Activated gamma-delta T cell (primary cell): ENCODE results near the gene RYR1.
"Not testable (repeated sequence)": the region's sequence is repeated elsewhere in the genome, so short reads cannot be mapped to it uniquely, and the experiment has no call there.

Experiments used
- DNase-seq: peaks from one replicate; lab custom pipeline; 2025; lab: John Stamatoyannopoulos, UW

Gene RYR1

GRCh38 chr19:38513762-38514167 lies 80.3 kb downstream of the RYR1 start:
- no peak for DNase-seq

- DNase-seq = peak; percentile 39
Measured at GRCh38 chr19:38514812-38515633, 81.5 kb downstream of the RYR1 start.

GRCh38 chr19:38515896-38516295 lies 82.4 kb downstream of the RYR1 start:
- no peak for DNase-seq

- no peak for DNase-seq
Measured at GRCh38 chr19:38516802-38517201, 83.3 kb downstream of the RYR1 start.

- DNase-seq = no peak
Measured at GRCh38 chr19:38517321-38517720, 83.8 kb downstream of the RYR1 start.

GRCh38 chr19:38517980-38518379 lies 84.5 kb downstream of the RYR1 start:
- DNase-seq = not testable (repeated sequence)

GRCh38 chr19:38519168-38519567 lies 85.7 kb downstream of the RYR1 start:
- DNase-seq = no peak

GRCh38 chr19:38519988-38520387 lies 86.5 kb downstream of the RYR1 start:
- DNase-seq = no peak

- DNase-seq = no peak
Measured at GRCh38 chr19:38522915-38523314, 89.4 kb downstream of the RYR1 start.

GRCh38 chr19:38523319-38523718 lies 89.8 kb downstream of the RYR1 start:
- no peak for DNase-seq

- no peak for DNase-seq
Measured at GRCh38 chr19:38524369-38524768, 90.9 kb downstream of the RYR1 start.

- DNase-seq = no peak
Measured at GRCh38 chr19:38524994-38525634, 91.6 kb downstream of the RYR1 start.

GRCh38 chr19:38526430-38526829 lies 92.9 kb downstream of the RYR1 start:
- no peak for DNase-seq

GRCh38 chr19:38527466-38528136 lies 94.1 kb downstream of the RYR1 start:
- no peak for DNase-seq

GRCh38 chr19:38528213-38528755 lies 94.8 kb downstream of the RYR1 start:
- no peak for DNase-seq

GRCh38 chr19:38528931-38529330 lies 95.4 kb downstream of the RYR1 start:
- DNase-seq = no peak

- DNase-seq = no peak
Measured at GRCh38 chr19:38531515-38531914, 98.0 kb downstream of the RYR1 start.

- DNase-seq = no peak
Measured at GRCh38 chr19:38532939-38533338, 99.4 kb downstream of the RYR1 start.

- no peak for DNase-seq
Measured at GRCh38 chr19:38534574-38534973, 101.1 kb downstream of the RYR1 start.

GRCh38 chr19:38535212-38535611 lies 101.7 kb downstream of the RYR1 start:
- no peak for DNase-seq

- DNase-seq = no peak
Measured at GRCh38 chr19:38537071-38537936, 103.8 kb downstream of the RYR1 start.

- no peak for DNase-seq
Measured at GRCh38 chr19:38538386-38538785, 104.9 kb downstream of the RYR1 start.
